ENCODE measurements around the gene ABCC11. TPM values are rescaled to one million over a fixed set of nuclear protein-coding genes. Genes with fewer than 3 reads are reported as not detected.

ABCC11 gene
- total and polyA plus RNA-seq, 12 donors, result 0.01 to 0.61 (median 0.24) TPM; not detected in 5

DNA sequence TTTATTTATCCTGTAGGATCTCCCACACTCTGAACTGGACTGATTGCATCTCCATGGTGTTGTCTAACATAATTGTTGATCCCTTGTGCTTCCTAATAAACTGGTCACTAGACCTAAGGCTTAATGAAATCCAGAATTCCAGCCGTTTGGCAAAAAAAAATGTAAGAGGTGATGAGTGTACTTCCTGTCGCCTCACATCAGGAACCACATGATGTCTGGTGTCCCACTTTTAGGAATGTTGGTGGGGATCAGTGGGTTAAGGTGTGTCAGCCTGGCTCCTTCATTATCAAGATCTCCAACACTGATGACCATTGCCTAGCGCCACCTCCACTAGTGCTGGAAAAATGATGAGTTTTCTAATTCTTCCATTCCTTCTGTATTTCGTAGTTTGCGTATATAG lies 21.9 kb downstream of the ABCC11 start:
- TF ChIP-seq CTCF (IDR thresholded peaks at IDR 0.05), result no peak
- no peak overlapping the region for H3K27ac ChIP-seq
- WGBS, 2 donors, result 79 to 80% methylated on average over 5 of the region's 5 CpGs
- no peaks in the 10 kb centered on the region for H3K9me3 ChIP-seq
- ATAC-seq (no peak), DNase-seq (no peak)
- H3K4me3 ChIP-seq, result no peak overlapping the region
- intact Hi-C loops (cut with DNase I), result no loop called here
- no peaks in the 10 kb centered on the region for H3K36me3 ChIP-seq
- H3K27me3 ChIP-seq, result peaks cover 0 to 6% (median 0%) of the 10 kb centered on the region in 7 donors
- H3K4me1 ChIP-seq, result no peaks in the 10 kb centered on the region

GRCh38 chr16:48223490-48223889 lies 23.8 kb downstream of the ABCC11 start:
- Histone ChIP-seq H3K27ac (no peak overlapping the region), H3K27me3 (peaks cover 0 to 6% (median 0%) of the 10 kb centered on the region in 7 donors), H3K9me3 (no peaks in the 10 kb centered on the region), H3K4me1 (no peaks in the 10 kb centered on the region), H3K4me3 (no peak overlapping the region), H3K36me3 (no peaks in the 10 kb centered on the region)
- intact Hi-C loops (cut with DNase I), result no loop called here
- DNase-seq (no peak), ATAC-seq (no peak)
- no peak for TF ChIP-seq CTCF (IDR thresholded peaks at IDR 0.05)
- 86 to 91% methylated on average over 4 of the region's 4 CpGs for WGBS, 2 donors

DNA sequence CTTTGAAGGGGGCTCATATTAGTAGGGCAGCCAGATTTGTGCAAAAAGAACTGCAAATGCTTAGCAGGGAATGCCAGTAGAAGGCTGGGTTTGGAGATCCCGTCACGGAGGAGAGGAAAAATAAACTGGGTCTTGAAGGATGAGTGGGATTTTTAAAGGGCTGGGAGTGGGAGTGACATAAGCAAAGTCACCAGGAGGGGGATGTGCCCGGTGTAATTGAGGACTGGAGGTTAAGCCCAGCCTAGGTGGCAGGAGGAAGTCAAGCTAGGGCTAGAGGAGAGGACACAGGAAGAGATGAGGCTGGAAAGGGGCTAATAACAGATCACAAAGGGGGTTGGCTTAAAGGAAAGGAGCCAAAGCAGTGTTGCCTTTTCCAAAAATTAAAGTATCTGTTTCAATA lies 26.4 kb downstream of the ABCC11 start:
- DNase-seq (no peak), ATAC-seq (no peak)
- no peaks in the 10 kb centered on the region for H3K36me3 ChIP-seq
- intact Hi-C loops (cut with DNase I), result no loop called here
- TF ChIP-seq CTCF (IDR thresholded peaks at IDR 0.05), result no peak
- H3K27me3 ChIP-seq, result peaks cover 0 to 6% (median 0%) of the 10 kb centered on the region in 7 donors
- H3K4me1 ChIP-seq, result no peaks in the 10 kb centered on the region
- no peaks in the 10 kb centered on the region for H3K9me3 ChIP-seq
- H3K27ac ChIP-seq, result no peak overlapping the region
- no peak overlapping the region for H3K4me3 ChIP-seq
- 76 to 77% methylated on average over 3 of the region's 3 CpGs for WGBS, 2 donors

- H3K9me3 ChIP-seq, result no peaks in the 10 kb centered on the region
- ATAC-seq (no peak), DNase-seq (no peak)
- H3K27ac ChIP-seq, result no peak overlapping the region
- H3K4me1 ChIP-seq, result no peaks in the 10 kb centered on the region
- 90 to 93% methylated on average over 3 of the region's 3 CpGs for WGBS, 2 donors
- no peak for TF ChIP-seq CTCF (IDR thresholded peaks at IDR 0.05)
- no peaks in the 10 kb centered on the region for H3K27me3 ChIP-seq
- no peak overlapping the region for H3K4me3 ChIP-seq
- H3K36me3 ChIP-seq, result no peaks in the 10 kb centered on the region
- intact Hi-C loops (cut with DNase I), result no loop called here
These were observed 28.9 kb downstream of the ABCC11 start for GRCh38 chr16:48218473-48218872.
